Esophagus squamous epithelium (tissue), 5 donors: ENCODE measurements around the gene OR6M1. TPM values are rescaled to one million over a fixed set of nuclear protein-coding genes. Genes with fewer than 3 reads are reported as not detected.

Source experiments
- DNase-seq: peaks from one replicate; lab custom pipeline; 2025; lab: John Stamatoyannopoulos, UW
- H3K27ac ChIP-seq, 4 donors: fragments of 200-600 bp; sonication (generic); one replicate each; pipeline ENCODE4 v1.5.1; 2016 to 2019; ENCODE audit warnings: mild to moderate bottlenecking in 1 of 4
- H3K27me3 ChIP-seq, 4 donors: fragments of 200-600 bp; sonication (generic); 1 replicate in 3 of 4; 2 replicates in 1 of 4; pipeline versions ENCODE4 v1.5.1 to v1.6.0; 2017 to 2021; ENCODE audit warnings: antibody characterized with exemption in 1 of 4
- H3K36me3 ChIP-seq, 3 donors: fragments of 200-600 bp; sonication (generic); one replicate each; pipeline ENCODE4 v1.5.1; 2016 to 2019
- H3K4me1 ChIP-seq, 3 donors: fragments of 200-600 bp; sonication (generic); one replicate each; pipeline ENCODE4 v1.5.1; 2017 to 2019
- H3K4me3 ChIP-seq, 4 donors: fragments of 200-600 bp; sonication (generic); 1 replicate in 3 of 4; 2 replicates in 1 of 4; pipeline ENCODE4 v1.5.1; 2016 to 2019; ENCODE audit warnings: mild to moderate bottlenecking in 2 of 4, moderate library complexity in 1 of 4
- H3K9me3 ChIP-seq, 3 donors: fragments of 200-600 bp; sonication (generic); one replicate each; pipeline ENCODE4 v1.5.1; 2016 to 2019
- POLR2A ChIP-seq, 4 donors: fragments of 450-650 bp; IDR thresholded peaks; one replicate each; pipeline ENCODE4 v1.6.1; 2017; ENCODE audit warnings: antibody characterized with exemption in 4 of 4, mild to moderate bottlenecking in 4 of 4, moderate library complexity in 3 of 4
- WGBS, 2 donors: methylation state at CpG; one replicate each; pipeline ENCODE4 v1.1.5; 2018; 5-methylcytosine and 5-hydroxymethylcytosine counted together
- intact Hi-C: fragments of 100-400 bp; cut with DNase I; formaldehyde crosslinking; loops from one replicate; pipeline ENCODE4 v1.15.0; 2022
- total RNA-seq, 4 donors: library from RNA; depleted of rRNA; stranded (reverse); fragments of >200 nt; gene quantifications; one replicate each; pipeline ENCODE4 v1.1.0, GENCODE V29; 2016
- TF ChIP-seq, protein P1 (sequence below), 6 experiments: fragments of 450-650 bp in 4 of 6; fragments of 200-600 bp in 2 of 6; sonication (generic) in 2 of 6; IDR thresholded peaks; one replicate each; pipeline ENCODE4 v1.5.1; 2016 to 2019; ENCODE audit warnings: antibody characterized with exemption in 6 of 6, mild to moderate bottlenecking in 4 of 6, moderate library complexity in 4 of 6
- donor health status: DM: yes; HTN: yes; CAD: no.

Gene OR6M1
- total RNA-seq, 4 donors from 2014 or later = not detected

DNA sequence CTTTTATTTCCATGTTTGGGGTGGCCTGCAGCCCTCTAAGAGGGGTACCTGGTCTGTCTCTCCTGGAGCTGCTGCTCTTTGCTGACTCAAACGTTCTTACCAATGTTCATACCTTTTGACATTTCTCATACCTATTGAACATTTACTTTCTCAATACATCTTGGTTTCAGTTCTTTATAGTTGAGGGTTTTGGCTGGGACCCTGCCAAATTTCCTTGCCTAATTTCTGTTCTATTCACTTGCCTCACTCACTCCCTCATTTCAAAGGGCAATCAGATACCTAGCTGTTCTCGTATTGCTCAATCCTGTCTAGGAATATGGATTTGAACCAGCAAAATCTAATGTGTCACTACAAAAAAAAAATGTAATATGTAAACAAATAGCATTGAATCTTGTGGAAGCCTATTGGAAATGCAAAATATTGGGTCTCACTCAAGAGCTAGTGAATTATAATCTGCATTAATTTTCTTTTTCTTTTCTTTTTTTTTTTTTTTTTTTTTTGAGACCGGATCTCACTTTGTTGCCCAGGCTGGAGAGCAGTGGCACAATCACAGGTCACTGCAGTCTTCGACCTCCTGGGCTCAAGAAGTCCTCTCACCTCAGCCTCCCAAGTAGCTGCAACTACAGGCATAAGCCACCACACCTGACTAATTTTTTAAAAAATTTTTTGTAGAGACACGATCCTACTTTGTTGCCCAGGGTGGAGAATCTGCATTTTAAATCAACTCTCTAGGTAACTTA lies 7.5 kb downstream of the OR6M1 start:
- Histone ChIP-seq H3K9me3 (no peaks in the 10 kb centered on the region), H3K27ac (no peak overlapping the region), H3K36me3 (no peaks in the 10 kb centered on the region), H3K27me3 (no peaks in the 10 kb centered on the region), H3K4me1 (no peaks in the 10 kb centered on the region), H3K4me3 (no peak overlapping the region)
- intact Hi-C loops = no loop called here
- TF ChIP-seq, protein P1, sequence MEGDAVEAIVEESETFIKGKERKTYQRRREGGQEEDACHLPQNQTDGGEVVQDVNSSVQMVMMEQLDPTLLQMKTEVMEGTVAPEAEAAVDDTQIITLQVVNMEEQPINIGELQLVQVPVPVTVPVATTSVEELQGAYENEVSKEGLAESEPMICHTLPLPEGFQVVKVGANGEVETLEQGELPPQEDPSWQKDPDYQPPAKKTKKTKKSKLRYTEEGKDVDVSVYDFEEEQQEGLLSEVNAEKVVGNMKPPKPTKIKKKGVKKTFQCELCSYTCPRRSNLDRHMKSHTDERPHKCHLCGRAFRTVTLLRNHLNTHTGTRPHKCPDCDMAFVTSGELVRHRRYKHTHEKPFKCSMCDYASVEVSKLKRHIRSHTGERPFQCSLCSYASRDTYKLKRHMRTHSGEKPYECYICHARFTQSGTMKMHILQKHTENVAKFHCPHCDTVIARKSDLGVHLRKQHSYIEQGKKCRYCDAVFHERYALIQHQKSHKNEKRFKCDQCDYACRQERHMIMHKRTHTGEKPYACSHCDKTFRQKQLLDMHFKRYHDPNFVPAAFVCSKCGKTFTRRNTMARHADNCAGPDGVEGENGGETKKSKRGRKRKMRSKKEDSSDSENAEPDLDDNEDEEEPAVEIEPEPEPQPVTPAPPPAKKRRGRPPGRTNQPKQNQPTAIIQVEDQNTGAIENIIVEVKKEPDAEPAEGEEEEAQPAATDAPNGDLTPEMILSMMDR (IDR thresholded peaks at IDR 0.05) = no peak
- no peak for TF ChIP-seq POLR2A (IDR thresholded peaks at IDR 0.05)
- DNase-seq = no peak
- WGBS, 2 donors = 70% methylated on average over 5 of the region's 5 CpGs

DNA sequence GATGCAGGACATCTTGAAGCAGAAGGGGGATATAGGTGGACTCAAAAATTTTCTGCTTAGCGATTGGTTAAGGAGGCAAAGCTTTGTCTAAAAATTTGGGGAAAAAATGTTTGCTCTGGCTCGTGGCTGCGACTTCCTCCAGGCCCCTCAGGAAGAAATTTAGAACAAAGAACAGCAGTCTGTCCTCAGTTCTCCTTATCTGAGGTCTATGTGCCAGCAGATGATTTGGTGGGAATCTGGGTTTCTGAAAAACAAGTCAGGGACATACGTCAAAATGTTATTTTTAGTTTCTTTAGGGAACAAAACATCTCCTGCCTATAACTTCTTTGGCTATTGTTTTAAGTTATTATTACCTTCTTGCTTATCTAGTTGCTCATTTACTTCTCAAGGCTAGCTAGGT lies 8.1 kb downstream of the OR6M1 start:
- WGBS, 2 donors = 74 to 75% methylated on average over 4 of the region's 4 CpGs
- H3K27ac ChIP-seq = no peak overlapping the region
- H3K4me3 ChIP-seq = no peak overlapping the region
- no peaks in the 10 kb centered on the region for H3K36me3 ChIP-seq
- intact Hi-C loops = no loop called here
- H3K4me1 ChIP-seq = no peaks in the 10 kb centered on the region
- no peaks in the 10 kb centered on the region for H3K9me3 ChIP-seq
- TF ChIP-seq POLR2A (IDR thresholded peaks at IDR 0.05) = no peak
- TF ChIP-seq, protein P1 (IDR thresholded peaks at IDR 0.05) = no peak
- DNase-seq = no peak
- H3K27me3 ChIP-seq = no peaks in the 10 kb centered on the region

DNA sequence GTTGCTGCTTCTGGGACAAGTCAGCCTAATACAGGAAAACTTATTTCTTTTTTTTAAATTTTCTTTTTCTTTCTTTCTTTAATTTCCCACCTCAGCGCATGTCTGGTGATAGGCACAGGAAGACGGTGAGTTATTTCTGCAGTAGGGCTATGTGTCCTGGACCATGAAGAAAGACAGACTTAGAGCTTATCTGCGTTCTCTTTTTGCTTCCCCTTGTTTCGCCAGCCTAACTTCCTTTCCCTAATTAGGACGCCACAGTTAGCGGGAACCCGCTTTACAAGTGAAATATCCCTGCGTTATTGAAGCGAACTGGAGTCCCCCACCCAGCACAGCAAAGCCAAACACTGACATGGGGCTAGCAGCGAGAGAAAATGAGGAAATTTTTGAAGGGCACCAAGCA lies 8.6 kb downstream of the OR6M1 start:
- intact Hi-C loops = no loop called here
- TF ChIP-seq, protein P1 (IDR thresholded peaks at IDR 0.05) = no peak
- no peak for TF ChIP-seq POLR2A (IDR thresholded peaks at IDR 0.05)
- DNase-seq = no peak
- Histone ChIP-seq H3K27ac (no peak overlapping the region), H3K36me3 (no peaks in the 10 kb centered on the region), H3K9me3 (no peaks in the 10 kb centered on the region), H3K27me3 (no peaks in the 10 kb centered on the region), H3K4me1 (no peaks in the 10 kb centered on the region), H3K4me3 (no peak overlapping the region)
- WGBS, 2 donors = 64 to 65% methylated on average over 7 to 9 of the region's 10 CpGs

DNA sequence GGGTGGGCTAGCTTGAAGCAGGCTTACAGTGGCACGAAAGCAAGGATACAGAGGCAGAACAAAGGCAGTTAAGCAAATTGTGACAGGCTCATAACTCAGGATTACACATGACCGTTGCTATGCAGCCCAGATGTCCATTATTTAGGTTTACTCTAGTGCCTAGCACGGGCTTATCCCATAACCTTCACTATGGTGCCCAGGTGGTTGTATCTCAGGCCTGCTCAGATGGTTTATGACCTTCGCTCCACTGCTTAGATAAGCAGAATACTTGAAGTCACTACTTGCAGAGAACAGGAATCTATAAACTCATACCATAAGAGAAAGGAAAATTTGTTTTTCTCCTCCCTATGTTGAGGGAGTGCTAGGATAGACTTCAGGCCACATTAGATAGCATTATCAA lies 9.0 kb downstream of the OR6M1 start:
- no peaks in the 10 kb centered on the region for H3K36me3 ChIP-seq
- no peak overlapping the region for H3K4me3 ChIP-seq
- H3K4me1 ChIP-seq = no peaks in the 10 kb centered on the region
- intact Hi-C loops = no loop called here
- TF ChIP-seq POLR2A (IDR thresholded peaks at IDR 0.05) = no peak
- TF ChIP-seq, protein P1 (IDR thresholded peaks at IDR 0.05) = no peak
- no peak for DNase-seq
- no peak overlapping the region for H3K27ac ChIP-seq
- 46 to 58% methylated on average over 4 of the region's 4 CpGs for WGBS, 2 donors
- H3K27me3 ChIP-seq = no peaks in the 10 kb centered on the region
- no peaks in the 10 kb centered on the region for H3K9me3 ChIP-seq

DNA sequence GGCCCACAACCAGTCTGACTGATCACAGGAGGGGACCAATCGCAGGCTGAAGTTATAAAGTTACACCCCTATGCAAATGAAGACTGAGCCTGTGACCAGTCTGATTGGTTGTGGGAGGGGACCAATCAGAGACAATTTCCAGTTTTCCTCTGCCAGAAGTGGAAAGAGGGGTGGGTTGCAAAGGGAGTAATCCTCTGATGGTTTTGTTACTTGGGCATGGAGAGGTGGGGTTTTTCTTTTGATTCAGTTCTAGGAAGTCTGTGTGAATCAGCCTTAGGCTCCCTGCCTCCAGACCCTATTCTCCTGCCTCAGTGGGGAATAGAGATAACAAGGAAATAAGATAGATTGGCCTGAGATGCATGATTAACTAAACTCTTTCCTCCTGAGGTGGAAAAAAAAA lies 9.9 kb downstream of the OR6M1 start:
- H3K27ac ChIP-seq = no peak overlapping the region
- intact Hi-C loops = no loop called here
- H3K4me1 ChIP-seq = no peaks in the 10 kb centered on the region
- no peak overlapping the region for H3K4me3 ChIP-seq
- H3K27me3 ChIP-seq = no peaks in the 10 kb centered on the region
- TF ChIP-seq, protein P1 (IDR thresholded peaks at IDR 0.05) = no peak
- no peak for TF ChIP-seq POLR2A (IDR thresholded peaks at IDR 0.05)
- no peaks in the 10 kb centered on the region for H3K9me3 ChIP-seq
- no peaks in the 10 kb centered on the region for H3K36me3 ChIP-seq
- 85 to 86% methylated on average over 1 of the region's 1 CpG for WGBS, 2 donors
- DNase-seq = no peak
